HG03460 (cell line): ENCODE data around the gene TTLL8.

Experiments
- ATAC-seq: cut with Tn5 transposase; IDR thresholded peaks from one replicate; pipeline ENCODE4 v1.9.1; 2021; ENCODE audit not compliant: unreplicated experiment

TTLL8 gene

DNA sequence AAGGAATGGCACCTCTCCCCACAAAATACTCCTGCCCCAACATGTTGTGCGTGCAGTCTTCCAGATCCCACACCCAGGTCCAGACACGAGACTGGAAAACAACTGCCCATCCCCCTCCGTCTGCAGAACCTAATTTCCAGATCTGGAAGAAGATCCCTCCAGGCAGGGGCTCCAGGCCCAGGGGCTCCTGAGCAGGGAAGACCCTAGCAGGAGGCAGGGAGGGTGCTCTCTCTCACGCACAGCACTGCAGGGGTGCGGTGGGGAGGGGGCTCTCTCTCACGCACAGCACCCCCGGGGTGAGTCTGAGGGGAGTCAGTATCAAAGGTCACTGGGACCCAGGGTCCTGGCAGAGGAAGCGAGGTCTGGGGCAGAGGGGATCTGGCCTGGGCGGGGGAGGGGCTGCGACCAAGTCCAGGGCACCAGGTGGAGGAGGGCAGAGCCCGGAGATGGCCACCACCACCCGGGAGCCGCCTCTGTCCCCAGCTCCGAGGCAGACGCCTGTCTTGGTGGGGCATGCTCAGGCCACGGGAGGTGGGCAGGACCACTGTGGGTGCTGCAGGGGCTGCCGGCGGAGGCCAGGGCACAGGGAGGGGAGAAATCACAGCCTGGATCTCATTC, 25.5 kb upstream of the TTLL8 start:
- no peak for ATAC-seq

- ATAC-seq: no peak
Measured at GRCh38 chr22:50082961-50083461, 24.9 kb upstream of the TTLL8 start.

DNA sequence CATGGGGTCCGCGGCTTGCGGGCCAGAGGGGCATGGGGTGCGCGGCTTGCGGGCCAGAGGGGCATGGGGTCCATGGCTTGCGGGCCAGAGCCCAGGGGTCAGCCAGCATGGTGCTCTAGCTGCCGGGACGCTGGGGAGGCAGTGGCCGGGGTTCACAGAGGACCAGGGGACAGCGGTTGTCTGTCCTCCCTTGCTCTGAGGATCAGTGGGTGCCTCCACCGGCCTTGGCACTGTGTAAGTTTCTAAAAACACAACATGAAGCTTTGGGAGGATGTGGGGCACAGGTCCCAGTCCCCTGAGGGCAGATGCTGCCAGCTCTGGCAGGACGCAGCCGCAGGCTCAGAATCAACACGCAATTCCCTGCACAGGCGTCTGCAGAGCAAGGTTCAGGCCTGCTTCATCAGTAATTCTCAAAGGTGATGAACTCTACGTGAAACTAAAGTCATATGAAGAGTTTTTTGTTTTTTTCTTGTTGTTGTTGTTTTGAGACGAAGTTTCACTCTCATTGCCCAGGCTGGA, 24.2 kb upstream of the TTLL8 start:
- ATAC-seq: no peak

DNA sequence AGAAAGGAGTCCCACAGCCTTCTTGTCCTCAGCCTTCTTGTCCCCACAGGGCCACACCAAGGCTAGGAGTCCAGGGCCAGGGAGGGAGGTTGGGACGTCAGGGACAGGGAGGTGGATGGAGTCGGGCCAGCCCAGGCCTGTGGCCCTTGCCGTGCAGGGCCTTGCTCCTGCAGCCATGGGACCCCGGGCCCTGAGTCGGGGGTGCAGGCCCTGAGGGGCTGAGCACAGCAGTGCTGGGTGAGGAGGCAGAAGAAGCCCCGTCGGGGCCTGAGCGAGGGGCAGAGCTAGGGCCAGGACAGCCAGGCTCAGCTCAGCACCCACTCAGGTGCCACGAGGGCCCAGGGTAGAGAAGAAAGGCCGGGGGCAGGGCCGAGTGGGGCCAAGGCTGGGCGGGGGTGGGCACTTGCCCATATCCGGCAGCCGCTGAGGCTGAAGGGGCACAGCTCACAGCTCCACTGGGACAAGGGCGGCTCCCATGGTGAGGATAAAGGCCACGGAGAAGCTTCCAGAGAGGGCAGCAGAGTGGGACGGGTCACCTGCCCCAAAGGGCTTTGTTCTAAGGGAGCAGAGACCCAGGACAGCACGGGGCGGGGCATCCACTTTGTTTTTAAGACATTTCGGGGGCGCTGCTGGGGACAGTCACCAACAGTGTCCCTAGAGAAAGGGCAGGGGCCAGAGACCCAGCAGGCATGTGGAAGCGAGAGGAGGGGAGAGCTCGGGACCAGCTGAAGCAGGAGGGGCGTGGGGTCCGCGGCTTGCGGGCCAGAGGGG, 23.5 kb upstream of the TTLL8 start:
- ATAC-seq: no peak

DNA sequence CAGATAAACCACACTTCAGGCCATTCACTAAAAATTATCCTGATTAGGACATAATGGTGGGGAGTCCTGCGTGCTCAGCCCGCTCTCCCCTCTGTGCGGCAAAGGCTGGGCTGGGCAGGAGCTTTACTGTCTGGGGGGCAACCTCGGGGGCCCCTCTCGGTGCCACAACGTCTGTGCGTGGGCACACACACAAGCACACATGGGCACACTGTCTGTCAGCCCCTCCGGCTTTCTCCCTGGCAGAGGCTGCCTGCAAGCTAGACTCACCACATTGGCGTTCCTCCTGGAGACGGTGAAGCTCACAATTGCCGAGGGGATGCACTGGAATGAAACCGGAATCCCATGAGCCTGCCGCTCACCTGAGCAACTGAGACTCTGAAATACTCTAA, 22.0 kb upstream of the TTLL8 start:
- ATAC-seq: no peak

DNA sequence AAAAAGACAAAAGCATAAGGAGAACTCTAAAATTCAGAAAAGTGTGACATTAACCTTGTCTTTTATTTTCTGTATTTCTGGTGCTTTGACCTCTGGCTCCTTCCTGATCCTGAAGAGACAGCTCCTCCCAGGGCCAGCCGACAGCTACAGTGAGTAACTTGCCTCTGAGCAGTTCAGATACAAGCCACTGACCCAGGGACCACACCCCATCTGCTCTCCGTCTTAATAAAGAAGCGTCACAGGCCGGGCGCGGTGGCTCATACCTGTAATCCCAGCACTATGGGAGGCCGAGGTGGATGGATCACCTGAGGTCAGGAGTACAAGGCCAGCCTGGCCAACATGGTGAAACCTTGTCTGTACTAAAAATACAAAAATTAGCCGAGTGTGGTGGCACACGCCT, 20.7 kb upstream of the TTLL8 start:
- no peak for ATAC-seq

- no peak for ATAC-seq
Measured at GRCh38 chr22:50078246-50078645, 20.1 kb upstream of the TTLL8 start.

GRCh38 chr22:50076646-50077535, 18.8 kb upstream of the TTLL8 start:
- no peak for ATAC-seq

GRCh38 chr22:50074551-50075530, 16.7 kb upstream of the TTLL8 start:
- ATAC-seq: no peak

- no peak for ATAC-seq
Measured at GRCh38 chr22:50074056-50074455, 16.0 kb upstream of the TTLL8 start.

GRCh38 chr22:50072714-50073538, 14.8 kb upstream of the TTLL8 start:
- no peak for ATAC-seq

DNA sequence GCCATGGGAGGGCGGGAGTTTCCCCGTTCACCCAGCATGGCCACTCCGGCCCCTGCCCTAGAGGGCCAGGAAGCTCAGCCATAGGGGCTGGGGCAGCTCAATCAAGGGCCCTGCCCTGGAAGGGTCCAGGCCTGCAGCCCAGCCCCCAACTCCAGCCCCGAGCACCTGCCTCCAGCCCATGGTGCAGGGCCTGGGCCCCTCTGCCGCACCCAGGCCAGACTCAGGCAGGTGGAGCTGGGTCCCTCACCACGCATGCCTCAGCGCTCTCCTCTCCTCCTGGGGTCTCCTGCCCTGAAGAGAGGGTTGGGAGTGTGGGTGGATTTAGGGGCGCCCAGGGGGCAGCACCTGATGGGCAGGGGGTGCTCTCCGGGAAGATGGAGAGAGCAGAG, 14.1 kb upstream of the TTLL8 start:
- ATAC-seq: no peak

DNA sequence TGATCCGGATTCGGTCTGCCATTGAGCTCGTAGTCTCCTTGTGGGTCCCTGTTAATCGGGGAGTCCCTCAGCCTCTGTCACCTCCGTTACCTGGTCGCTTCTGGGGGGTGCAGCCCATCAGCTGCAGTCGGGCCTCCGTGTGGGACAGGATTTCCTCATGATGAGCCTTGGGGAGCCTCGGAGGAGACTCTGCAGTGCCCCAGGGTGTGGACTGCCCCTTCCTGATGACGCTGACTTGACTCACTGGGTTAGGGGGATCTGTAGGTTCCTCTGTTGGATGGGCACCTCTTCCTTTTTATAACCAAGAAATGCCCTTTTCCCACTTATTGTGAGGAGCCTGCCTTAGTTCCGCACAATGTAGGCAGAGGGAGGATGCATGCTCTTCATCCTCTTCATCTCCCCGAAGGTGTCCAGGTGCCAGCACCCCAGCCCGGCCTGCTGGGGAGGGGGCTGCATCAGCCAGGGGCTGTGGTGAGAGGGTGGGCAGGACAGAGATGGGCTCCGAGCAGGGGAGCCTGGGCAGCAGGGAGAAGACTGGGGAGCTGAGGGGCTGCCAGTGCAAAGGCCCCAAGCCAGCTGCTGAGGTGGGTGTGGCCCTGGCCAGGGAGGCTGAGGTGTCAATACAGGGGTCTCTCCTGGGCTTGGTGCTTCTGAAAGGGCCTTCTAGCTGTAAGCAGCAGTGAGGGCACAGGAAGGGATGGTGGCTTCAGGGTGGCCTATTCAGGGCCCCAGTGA, 13.5 kb upstream of the TTLL8 start:
- no peak for ATAC-seq

- ATAC-seq: no peak
Measured at GRCh38 chr22:50070366-50070765, 12.3 kb upstream of the TTLL8 start.

GRCh38 chr22:50068096-50068495, 10.0 kb upstream of the TTLL8 start:
- no peak for ATAC-seq

DNA sequence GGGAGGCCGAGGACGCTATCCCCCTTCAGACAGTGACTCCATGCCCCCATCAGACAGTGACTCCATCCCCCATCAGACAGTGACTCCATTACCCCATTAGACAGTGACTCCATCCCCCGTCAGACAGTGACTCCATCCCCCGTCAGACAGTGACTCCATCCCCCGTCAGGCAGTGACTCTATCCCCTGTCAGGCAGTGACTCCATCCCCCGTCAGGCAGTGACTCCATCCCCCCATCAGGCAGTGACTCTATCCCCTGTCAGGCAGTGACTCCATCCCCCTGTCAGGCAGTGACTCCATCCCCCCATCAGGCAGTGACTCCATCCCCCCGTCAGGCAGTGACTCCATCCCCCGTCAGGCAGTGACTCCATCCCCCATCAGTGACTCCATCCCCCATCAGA, 9.1 kb upstream of the TTLL8 start:
- no peak for ATAC-seq

- ATAC-seq: no peak
Measured at GRCh38 chr22:50064453-50064852, 6.4 kb upstream of the TTLL8 start.

DNA sequence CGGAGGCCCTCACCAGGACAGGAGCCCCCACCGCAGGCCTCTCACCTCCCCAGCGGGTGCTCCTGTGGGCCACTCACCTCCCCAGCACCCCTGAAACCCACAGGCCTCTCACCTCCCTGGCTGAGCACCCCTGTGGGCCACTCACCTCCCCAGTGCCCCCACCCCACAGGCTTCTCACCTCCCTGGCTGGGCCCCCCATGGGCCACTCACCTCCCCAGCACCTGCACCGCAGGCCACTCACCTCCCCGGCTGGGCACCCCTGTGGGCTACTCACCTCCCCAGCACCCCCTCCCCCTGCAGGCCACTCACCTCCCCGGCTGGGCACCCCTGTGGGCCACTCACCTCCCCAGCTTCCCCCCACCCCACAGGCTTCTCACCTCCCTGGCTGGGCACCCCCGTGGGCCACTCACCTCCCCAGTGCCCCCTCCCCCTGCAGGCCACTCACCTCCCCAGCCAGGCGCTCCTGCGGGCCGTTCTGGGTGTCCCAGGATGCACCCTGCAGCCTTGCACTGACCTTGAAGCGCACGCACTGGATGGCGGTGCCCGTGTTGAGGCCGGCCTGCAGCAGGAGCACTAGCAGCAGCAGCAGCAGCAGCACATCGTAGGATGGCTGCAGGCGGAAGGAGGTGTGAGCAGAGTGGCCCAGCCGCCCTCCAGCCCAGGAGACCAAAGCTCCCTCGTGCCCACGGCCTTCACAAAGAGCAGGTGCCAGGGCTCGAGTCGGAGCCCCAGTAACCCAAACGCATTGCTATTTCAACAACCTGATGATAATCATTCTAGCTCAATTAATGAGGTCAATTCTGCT, 5.7 kb upstream of the TTLL8 start:
- no peak for ATAC-seq
